SW 1271 (cell line): ENCODE measurements around the gene SGMS1.

Source experiments
- DNase-seq, 2 experiments: peaks; one replicate each; lab custom pipeline; 2025; lab: John Stamatoyannopoulos, UW

SGMS1 gene

GRCh38 chr10:50397312-50398140 is 226.2 kb downstream of the SGMS1 start:
- DNase-seq, result no peak

DNA sequence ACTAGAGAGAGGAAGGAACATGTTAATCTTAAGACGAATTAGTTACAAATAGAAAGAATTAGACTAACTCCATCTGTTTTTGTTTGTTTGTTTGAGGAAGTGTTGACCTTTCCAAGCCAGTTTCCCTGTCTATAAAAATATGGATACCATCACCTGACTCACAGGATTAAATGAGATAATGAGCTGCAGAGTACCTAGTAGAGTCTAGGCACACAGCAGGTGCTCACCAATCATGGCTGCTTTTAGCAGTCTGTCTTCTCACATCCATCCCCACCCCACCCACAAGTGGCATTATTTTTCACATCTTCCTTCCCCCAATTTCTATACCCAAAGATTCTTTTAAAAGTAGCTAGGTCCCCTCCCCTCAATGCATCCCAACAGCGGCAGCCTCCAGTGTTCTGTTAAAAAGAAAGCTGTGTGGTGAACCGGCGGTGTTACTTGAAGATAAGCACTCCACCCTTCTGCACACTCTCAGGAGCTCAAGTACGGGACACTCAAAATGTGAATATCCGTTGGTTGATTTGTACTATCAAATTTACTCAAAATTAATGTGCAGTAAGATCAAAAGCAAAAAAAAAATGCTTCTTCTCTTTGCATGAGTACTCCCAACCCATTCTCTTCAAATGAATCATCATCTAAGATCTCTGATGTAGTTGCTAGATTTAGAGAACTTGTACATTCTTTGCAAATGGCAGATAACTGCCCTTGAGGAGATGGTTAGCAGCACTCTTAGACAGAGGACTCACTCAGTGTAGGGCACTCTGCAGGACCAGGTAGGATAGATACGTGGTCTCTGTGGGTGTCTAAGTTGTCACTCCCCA is 227.1 kb downstream of the SGMS1 start:
- no peak for DNase-seq

DNA sequence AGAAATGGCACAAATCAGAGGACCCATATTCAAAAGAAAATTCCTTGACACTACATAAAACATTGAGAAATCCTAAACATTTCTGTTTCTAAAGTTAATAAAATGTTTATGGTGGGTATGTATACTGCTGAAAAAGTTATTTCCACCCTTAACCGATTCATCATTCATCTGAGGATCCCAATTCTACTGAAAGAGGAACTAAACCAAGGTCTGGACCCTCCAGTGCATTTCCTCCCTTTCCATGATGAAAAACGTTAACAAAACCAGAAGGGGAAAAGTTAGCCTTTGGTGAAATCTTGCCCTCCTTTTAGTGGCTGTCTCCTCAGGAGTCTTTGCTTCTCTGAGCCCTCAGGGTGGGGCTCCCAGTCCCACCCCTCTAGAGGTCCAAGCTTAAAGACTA is 227.9 kb downstream of the SGMS1 start:
- no peak for DNase-seq

GRCh38 chr10:50395271-50395670 is 228.5 kb downstream of the SGMS1 start:
- no peak for DNase-seq

GRCh38 chr10:50394832-50395231 is 228.9 kb downstream of the SGMS1 start:
- DNase-seq, result no peak

DNA sequence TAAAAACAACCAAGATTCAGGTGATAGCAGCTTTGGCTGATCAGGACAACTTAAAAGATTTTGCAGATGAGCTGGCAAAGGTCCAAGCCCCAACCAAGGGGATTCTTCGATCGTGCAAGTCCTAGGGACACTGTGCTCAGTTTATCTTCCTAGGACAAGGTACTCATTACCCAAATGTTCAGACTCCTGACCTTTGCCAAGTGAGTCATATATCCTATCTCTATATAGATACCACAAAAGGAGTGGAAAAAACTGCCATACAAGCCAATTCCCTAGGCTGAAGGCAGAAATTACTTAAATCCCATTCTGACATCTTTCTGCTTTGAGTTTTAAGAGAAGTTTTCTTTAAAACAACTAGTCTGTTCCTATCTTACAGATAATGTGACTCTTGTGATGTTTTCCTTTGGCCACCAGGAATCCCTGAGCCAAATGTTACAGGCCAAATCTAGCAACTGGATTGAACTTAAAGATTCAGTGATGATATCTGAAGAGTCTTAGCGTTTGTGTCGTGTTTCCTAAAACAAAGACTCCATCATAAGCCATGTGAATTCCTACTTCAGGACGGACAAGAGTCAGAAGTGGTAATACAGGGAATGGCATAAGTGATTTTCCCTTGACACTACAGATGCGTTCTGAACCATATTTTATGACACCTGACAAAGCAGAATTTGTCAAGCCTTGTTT is 229.8 kb downstream of the SGMS1 start:
- no peak for DNase-seq

DNA sequence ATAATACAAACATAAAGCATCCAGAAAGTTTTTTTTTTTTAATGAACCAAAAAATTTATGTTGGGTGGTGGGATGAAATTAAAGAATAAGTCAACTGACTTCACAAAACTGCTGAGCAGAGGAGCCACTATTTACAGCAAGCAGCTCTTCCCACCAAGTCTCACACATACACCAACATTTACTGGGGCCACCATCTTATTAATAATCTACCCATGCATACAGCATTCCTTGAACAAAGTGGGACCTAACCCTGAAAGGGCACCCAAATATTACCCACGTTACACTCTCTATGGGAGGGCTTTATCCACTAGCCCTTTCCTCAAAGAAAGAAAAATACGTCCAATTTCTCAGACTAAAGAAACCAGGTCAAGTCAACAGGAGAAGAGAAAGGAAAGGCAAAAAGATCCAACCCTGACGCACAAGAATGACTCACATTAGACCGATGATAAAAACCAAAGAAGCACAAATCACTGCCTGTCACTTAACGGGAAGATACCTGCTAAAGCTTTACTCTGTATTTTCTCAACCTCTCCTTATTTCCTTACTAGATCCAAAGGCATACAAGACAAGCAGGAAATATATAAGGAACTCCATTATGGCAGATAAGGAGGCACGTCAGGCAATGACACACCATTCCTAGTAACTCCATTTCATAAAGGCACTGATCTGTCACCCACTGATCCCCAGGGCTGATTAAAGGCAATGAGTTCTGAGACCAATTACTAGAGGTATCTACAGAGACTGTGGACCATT is 230.6 kb downstream of the SGMS1 start:
- DNase-seq, result no peak

- DNase-seq, result no peak
These were observed 231.3 kb downstream of the SGMS1 start for GRCh38 chr10:50392426-50392825.

DNA sequence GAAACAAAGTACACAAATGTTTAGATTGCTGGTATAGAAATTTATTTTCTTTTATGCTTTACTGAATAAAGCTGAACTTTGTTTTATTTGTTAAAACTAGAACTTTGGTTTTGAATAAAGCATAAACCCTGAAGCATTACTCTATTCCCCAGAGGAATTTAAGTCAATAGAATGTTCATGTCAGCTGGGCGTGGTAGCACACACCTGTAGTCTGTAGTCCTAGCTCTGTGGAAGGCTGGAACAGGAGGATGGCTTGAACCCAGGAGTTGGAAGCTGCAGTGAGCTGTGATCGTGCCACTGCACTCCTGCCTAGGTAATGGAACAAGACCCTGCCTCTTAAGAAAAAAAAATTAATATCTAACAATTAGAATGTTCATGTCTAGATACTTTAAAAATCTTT is 233.5 kb downstream of the SGMS1 start:
- DNase-seq, result no peak

- no peak for DNase-seq
These were observed 235.6 kb downstream of the SGMS1 start for GRCh38 chr10:50388181-50388580.

- no peak for DNase-seq
These were observed 236.1 kb downstream of the SGMS1 start for GRCh38 chr10:50387732-50388073.

DNA sequence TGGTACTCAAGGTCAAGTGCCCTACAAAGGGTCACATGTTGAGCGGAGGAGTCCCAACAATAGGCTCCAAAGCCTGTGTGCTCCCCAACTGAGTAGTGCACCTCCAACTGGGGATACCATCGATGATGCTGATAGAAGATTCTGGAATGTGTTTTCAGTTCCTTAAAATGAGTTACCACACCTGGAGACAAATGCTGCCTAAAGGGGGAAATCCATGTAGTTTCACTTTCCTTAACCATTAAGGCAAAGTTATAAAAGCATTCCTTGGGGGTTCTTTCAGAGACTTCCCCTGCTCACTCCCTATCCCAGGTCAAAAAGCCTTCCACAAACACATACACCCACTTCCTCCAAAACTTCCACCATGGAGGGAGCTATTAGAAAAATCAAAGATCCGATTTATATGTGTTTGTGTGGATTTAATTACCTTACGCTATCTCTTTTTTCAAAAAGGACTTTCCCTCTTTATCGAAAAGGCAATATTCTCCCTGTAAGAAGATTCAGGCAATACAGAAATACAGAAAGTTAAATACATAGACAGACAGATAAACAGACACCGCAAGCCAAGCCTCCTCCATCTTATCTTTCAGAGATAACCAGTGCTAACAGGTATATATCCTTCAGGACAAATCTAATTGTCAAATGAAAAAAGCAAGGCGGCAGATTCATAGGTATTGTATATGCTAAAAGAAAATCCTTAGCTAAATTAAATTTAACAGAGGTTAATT is 236.6 kb downstream of the SGMS1 start:
- DNase-seq, result no peak

DNA sequence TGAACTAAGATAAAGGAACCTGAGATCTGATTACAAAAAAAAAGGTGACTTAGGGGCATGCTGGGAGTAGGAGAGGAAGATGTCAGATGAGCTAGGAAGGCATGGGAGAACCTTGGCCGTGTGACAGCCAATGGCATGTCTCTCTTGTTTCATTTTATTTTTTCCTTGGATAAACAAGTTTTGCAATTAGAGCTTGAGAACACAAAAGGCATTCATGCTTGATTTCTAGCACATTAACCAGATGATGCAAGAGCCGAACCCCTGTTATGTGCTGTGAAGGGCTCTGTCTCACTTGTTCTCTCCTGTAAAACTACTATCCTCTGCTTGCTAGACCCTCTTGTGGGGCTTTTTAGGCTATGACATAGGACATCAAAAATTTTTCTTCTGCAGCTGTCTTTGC is 238.1 kb downstream of the SGMS1 start:
- DNase-seq, result no peak

GRCh38 chr10:50384898-50385297 is 238.9 kb downstream of the SGMS1 start:
- DNase-seq, result no peak

GRCh38 chr10:50384238-50384637 is 239.5 kb downstream of the SGMS1 start:
- no peak for DNase-seq

GRCh38 chr10:50382576-50383023 is 241.2 kb downstream of the SGMS1 start:
- no peak for DNase-seq

- DNase-seq, result no peak
These were observed 242.1 kb downstream of the SGMS1 start for GRCh38 chr10:50381642-50382041.

- no peak for DNase-seq
These were observed 244.1 kb downstream of the SGMS1 start for GRCh38 chr10:50379616-50380015.

- no peak for DNase-seq
These were observed 248.0 kb downstream of the SGMS1 start for GRCh38 chr10:50375745-50376144.

DNA sequence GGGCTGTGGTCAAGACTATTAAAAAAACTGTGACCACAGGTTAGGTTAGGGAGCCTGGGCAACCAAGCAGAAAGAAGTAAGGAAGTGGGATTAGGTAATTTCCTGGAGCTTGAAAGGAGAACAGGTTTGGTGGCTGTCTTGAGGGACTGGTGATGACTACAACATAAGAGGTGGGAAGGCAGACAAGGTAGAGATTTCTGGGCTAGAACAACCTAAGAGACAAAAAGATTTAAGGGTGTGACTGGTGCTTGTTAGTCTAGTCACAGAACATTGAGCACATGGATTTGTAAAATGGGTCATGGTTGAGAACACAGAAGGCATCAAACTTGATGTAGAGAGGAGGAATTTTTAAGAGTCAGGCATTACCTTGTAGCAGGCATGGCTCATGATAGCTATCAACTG is 248.7 kb downstream of the SGMS1 start:
- DNase-seq, result no peak

DNA sequence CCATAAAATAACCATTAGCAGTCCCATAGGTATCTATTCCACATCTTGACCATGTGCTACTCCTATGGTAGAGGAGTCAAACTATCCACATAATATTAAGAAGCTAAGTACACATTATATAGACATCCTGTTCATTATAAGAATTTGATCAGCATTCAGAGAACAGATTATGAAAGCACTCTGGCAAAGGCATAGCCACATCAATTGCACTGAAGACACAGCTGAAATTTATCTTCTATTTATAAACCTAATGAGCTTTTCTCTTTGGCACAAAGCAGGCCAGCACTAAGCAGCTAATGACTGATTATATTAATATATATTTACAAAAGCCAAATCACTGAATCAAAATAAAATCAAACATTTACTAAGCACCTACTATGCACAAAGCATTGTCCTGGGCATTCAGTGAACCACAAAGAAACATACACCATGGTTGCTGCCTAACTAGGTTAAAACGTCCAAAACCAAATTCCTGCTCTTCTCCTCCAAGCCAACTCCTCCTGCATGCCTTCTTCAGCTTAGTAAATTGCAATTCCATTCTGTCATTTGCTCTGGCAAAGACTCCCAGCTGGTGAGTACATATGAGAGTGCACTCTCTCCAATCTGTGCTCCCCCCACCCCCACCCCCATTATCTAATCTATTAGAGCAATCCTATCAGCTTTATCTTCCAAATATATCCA is 249.8 kb downstream of the SGMS1 start:
- no peak for DNase-seq
